ENCODE results near the gene NLGN2.

Gene NLGN2

DNA sequence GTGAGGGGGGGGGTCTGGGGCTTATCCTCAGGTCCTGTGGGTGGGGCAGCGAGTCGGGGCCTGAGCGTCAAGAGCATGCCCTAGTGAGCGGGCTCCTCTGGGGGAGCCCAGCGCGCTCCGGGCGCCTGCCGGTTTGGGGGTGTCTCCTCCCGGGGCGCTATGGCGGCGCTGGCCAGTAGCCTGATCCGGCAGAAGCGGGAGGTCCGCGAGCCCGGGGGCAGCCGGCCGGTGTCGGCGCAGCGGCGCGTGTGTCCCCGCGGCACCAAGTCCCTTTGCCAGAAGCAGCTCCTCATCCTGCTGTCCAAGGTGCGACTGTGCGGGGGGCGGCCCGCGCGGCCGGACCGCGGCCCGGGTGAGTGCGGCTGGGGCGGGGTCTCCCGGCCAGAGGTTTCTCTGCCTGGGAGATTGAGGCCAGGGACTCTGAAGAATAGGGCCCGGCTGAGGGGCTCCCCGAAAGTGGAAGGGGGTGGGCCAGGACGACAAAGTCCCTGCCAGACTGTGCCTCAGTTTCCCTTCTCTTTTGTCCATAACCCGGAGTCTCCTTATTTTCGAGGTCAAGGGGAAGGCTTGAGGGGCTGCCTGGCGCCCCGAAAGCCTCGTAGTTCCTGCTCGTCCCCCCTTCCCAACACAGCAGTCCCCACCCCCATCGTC, 31.9 kb downstream of the NLGN2 start, which contains the start of gene FGF11:
Gene FGF11, plus strand, starts transcription at position 51 of the 651 bp plus-strand sequence. Its CDS starts 109 bp downstream, at position 160.
- no peak for DNase-seq (ENCODE audit: low read depth in 2 of 2)
- H3K4me3 ChIP-seq (replicated peaks in 1 of 2; ENCODE audit: low read depth in 2 of 2, low read length in 2 of 2) = peak within 1 kb of the TSS; percentile 48 to 50
- TF ChIP-seq, protein P1, sequence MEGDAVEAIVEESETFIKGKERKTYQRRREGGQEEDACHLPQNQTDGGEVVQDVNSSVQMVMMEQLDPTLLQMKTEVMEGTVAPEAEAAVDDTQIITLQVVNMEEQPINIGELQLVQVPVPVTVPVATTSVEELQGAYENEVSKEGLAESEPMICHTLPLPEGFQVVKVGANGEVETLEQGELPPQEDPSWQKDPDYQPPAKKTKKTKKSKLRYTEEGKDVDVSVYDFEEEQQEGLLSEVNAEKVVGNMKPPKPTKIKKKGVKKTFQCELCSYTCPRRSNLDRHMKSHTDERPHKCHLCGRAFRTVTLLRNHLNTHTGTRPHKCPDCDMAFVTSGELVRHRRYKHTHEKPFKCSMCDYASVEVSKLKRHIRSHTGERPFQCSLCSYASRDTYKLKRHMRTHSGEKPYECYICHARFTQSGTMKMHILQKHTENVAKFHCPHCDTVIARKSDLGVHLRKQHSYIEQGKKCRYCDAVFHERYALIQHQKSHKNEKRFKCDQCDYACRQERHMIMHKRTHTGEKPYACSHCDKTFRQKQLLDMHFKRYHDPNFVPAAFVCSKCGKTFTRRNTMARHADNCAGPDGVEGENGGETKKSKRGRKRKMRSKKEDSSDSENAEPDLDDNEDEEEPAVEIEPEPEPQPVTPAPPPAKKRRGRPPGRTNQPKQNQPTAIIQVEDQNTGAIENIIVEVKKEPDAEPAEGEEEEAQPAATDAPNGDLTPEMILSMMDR (IDR thresholded peaks at IDR 0.05; ENCODE audit: low read depth, low read length) = no peak

DNA sequence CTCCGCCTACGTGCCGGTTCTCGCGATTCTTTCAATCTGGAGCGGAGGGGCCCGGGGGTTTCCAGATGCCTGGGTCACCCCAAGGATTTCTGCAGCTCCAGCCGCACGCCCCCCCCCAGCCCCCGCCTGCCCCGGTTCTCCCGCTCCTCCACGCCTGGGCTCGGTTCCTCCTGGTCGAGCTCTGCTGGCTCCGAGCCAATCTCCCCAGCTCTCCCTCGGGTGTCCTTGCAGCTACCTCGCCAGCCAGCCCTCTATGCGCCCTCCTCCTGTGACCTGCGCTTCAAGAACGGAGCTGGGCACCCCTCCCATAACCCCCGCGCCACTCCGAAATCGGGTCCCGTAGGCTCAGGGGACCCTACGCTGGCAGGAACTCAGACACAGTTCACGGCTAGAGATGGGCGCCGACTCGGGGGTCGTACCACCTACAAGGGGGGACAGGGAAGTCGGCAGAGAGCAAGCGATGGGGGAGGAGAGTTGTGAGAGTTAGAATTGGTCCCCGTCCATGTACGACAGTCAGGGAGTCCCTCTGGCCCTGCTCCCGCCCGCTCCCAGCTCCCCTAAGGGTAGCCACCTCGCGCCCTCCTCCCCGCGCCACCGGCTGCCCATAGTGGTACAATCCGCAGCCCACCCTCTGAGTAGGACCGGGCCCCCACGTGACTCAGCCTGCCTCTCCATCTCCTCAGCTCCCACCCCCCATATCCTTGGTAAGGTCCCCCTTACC, 32.6 kb downstream of the NLGN2 start:
- peak overlapping the region; percentile 48 to 50 for H3K4me3 ChIP-seq (replicated peaks in 1 of 2; ENCODE audit: low read depth in 2 of 2, low read length in 2 of 2)
- TF ChIP-seq, protein P1 (IDR thresholded peaks at IDR 0.05; ENCODE audit: low read depth, low read length) = no peak
- peak; percentile 12 to 23 for DNase-seq (ENCODE audit: low read depth in 2 of 2)

DNA sequence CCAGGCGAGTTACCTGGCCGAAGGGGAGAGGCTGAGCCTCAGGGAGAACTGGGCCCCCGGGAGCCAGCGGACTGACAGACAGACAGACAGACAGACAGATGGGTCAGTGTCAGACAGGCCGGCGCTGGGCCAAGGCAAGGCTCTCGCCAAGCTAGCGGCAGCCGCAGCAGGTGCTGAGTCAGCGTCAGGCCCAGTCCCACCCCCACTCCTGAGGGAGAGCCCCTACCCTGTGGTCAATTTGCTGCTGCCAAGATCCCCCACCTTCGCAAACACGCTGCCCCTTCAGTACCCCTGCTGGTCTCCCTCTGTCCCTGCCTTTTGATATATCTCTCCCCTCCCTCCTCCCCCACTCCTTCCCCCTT, 33.2 kb downstream of the NLGN2 start:
- TF ChIP-seq, protein P1 (IDR thresholded peaks at IDR 0.05; ENCODE audit: low read depth, low read length) = peak; percentile 14
- H3K4me3 ChIP-seq (replicated peaks in 1 of 2; ENCODE audit: low read depth in 2 of 2, low read length in 2 of 2) = peak overlapping the region in 1 of 2 donors; percentile 50
- DNase-seq (ENCODE audit: low read depth in 2 of 2) = peak; percentile 20 to 40

DNA sequence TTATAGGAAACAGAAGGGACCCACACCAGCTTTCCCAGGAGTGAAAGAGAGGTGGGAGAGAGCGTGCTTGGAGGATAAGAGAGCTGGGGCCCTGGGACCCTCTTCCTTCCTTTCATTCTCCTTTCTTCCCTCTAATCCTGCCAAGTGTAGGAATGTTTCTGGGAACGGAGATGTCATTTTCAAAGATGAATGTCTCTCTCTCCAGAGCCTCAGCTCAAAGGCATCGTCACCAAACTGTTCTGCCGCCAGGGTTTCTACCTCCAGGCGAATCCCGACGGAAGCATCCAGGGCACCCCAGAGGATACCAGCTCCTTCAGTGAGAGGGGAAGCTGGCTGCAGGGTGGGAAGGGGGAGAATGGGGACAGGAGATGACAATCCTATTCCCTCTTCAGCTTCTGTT, 33.6 kb downstream of the NLGN2 start:
- TF ChIP-seq, protein P1 (IDR thresholded peaks at IDR 0.05; ENCODE audit: low read depth, low read length) = no peak
- H3K4me3 ChIP-seq (replicated peaks in 1 of 2; ENCODE audit: low read depth in 2 of 2, low read length in 2 of 2) = no peak overlapping the region
- no peak for DNase-seq (ENCODE audit: low read depth in 2 of 2)

DNA sequence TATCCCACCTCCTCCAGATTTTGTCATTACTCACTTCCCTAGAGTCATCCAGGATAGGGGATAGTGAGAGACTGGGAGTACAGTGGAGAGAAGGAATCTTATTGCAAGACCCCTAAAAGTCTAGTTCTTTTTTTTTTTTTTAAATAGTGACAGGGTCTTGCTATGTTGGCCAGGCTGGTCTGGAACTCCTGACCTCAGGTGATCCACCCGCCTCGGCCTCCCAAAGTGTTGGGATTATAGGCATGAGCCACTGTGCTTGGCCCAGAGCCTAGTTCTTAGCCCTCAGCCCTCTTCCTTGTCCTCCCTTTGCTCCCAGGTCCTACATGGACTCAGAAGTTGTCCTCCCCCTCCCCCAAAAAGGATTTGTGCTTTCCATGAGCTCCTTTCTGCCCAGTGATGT, 34.5 kb downstream of the NLGN2 start:
- DNase-seq (ENCODE audit: low read depth in 2 of 2) = no peak
- TF ChIP-seq, protein P1 (IDR thresholded peaks at IDR 0.05; ENCODE audit: low read depth, low read length) = no peak
- no peak overlapping the region for H3K4me3 ChIP-seq (replicated peaks in 1 of 2; ENCODE audit: low read depth in 2 of 2, low read length in 2 of 2)

DNA sequence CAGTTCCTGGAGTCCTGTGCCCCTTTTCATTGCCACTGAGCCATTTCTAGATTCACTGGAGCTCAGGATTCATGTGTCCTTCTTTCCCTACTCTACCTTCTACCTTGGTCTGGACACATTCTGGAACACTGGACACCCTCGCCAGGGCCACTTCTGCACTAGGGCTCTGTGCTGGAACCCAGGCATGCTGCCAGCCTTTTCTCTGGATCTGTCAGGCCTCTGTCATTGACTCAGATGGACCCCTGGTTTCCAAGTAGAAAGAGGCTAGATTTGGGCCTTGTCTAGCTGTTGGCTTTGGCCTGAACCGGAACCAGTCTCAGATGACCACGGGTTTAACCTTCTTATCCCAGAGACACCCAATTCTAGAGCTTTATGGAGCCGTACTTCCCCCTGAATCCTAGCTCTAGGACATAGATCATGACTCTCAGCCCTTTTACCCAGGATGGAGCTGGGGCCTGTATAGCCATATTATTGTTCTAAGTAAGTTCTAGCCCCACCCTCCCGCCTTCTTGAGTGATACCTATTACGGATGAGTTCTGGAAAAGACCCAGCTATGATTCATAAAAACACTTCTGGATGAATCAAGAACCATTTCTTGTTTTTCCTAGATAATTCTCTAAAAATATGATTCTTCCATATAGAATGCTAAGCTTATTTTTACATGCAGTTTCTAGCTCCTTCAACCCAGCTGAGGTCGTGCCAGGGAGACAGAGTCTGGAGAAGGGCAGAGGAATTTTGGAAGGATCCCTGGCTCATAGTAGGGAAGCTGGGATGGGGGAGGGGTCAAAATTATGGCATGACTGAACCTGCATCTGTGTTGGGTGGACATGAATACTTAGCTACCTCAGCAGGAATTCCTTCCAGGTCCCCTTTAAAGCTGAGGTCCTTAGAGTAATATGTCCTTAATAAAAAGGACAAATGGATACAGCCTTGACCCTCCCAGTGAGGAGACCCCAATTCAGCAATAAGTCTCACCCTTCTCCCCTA, 36.1 kb downstream of the NLGN2 start:
- H3K4me3 ChIP-seq (replicated peaks in 1 of 2; ENCODE audit: low read depth in 2 of 2, low read length in 2 of 2) = no peak overlapping the region
- TF ChIP-seq, protein P1 (IDR thresholded peaks at IDR 0.05; ENCODE audit: low read depth, low read length) = no peak
- peak; percentile 44 to 89 for DNase-seq (ENCODE audit: low read depth in 2 of 2)
